Liver (tissue), 9 donors: ENCODE results near the gene C1orf21. TPM values are rescaled to one million over a fixed set of nuclear protein-coding genes. Genes with fewer than 3 reads are reported as not detected.

ENCODE experiments used
- DNase-seq: peaks from one replicate; pipeline ENCODE4 v3.0.0-alpha.2; 2017; ENCODE audit warnings: low spot score
- H3K27ac ChIP-seq, 2 donors: one replicate each; pipeline ENCODE4 v1.7.0; 2013; ENCODE audit warnings: inconsistent platforms in 2 of 2, low read length in 2 of 2, control low read depth in 1 of 2, low read depth in 1 of 2, mild to moderate bottlenecking in 1 of 2
- H3K27me3 ChIP-seq, 4 donors: one replicate each; pipeline versions ENCODE4 v1.6.1 to v1.7.0; 2013; ENCODE audit warnings: low read length in 3 of 4, inconsistent platforms in 1 of 4, mild to moderate bottlenecking in 1 of 4, moderate library complexity in 1 of 4; ENCODE audit not compliant: control insufficient read depth in 4 of 4, insufficient read depth in 4 of 4
- H3K36me3 ChIP-seq, 4 donors: one replicate each; pipeline versions ENCODE4 v1.6.1 to v1.7.0; 2013; ENCODE audit warnings: low read length in 3 of 4, mild to moderate bottlenecking in 3 of 4, low read depth in 1 of 4, moderate library complexity in 1 of 4; ENCODE audit not compliant: control insufficient read depth in 4 of 4, insufficient read depth in 3 of 4
- H3K4me1 ChIP-seq, 4 donors: one replicate each; pipeline versions ENCODE4 v1.6.1 to v1.7.0; 2013; ENCODE audit warnings: low read length in 3 of 4, mild to moderate bottlenecking in 3 of 4, moderate library complexity in 1 of 4; ENCODE audit not compliant: control insufficient read depth in 4 of 4, insufficient read depth in 4 of 4
- H3K4me3 ChIP-seq, 3 donors: one replicate each; pipeline versions ENCODE4 v1.6.1 to v1.7.0; 2013; ENCODE audit warnings: low read length in 3 of 3, control low read depth in 1 of 3, low read depth in 1 of 3, mild to moderate bottlenecking in 1 of 3
- H3K9ac ChIP-seq, 2 donors: one replicate each; pipeline ENCODE4 v1.7.0; 2013; ENCODE audit warnings: low read length in 2 of 2, mild to moderate bottlenecking in 2 of 2, moderate library complexity in 2 of 2, control low read depth in 1 of 2, low read depth in 1 of 2
- H3K9me3 ChIP-seq, 4 donors: one replicate each; pipeline versions ENCODE4 v1.6.1 to v1.7.0; 2013; ENCODE audit warnings: low read length in 3 of 4; ENCODE audit not compliant: control insufficient read depth in 4 of 4
- ATF3 ChIP-seq: IDR thresholded peaks from 2 replicates; pipeline ENCODE4 v1.6.1; 2016; ENCODE audit warnings: antibody characterized with exemption
- EGR1 ChIP-seq, 2 donors: IDR thresholded peaks; 2 replicates each; pipeline ENCODE4 v1.6.1; 2016 to 2018; ENCODE audit warnings: antibody characterized with exemption in 2 of 2, low read depth in 2 of 2
- FOXA1 ChIP-seq: IDR thresholded peaks from 2 replicates; pipeline ENCODE4 v1.6.1; 2016; ENCODE audit warnings: antibody characterized with exemption
- FOXA2 ChIP-seq: IDR thresholded peaks from 2 replicates; pipeline ENCODE4 v1.6.1; 2016; ENCODE audit warnings: antibody characterized with exemption
- HNF4A ChIP-seq, 2 donors: conservative IDR thresholded peaks; 2 replicates each; pipeline ENCODE4 v1.6.1; 2016; ENCODE audit warnings: antibody characterized with exemption in 2 of 2, mild to moderate bottlenecking in 2 of 2
- JUND ChIP-seq, 2 donors: IDR thresholded peaks; 2 replicates each; pipeline ENCODE4 v1.6.1; 2016; ENCODE audit warnings: antibody characterized with exemption in 2 of 2
- MAX ChIP-seq: IDR thresholded peaks from 2 replicates; pipeline ENCODE4 v1.6.1; 2016; ENCODE audit warnings: antibody characterized with exemption
- NR2F2 ChIP-seq: IDR thresholded peaks from 2 replicates; pipeline ENCODE4 v1.6.1; 2016; ENCODE audit warnings: antibody characterized with exemption
- RAD21 ChIP-seq, 2 donors: IDR thresholded peaks; 2 replicates each; pipeline ENCODE4 v1.6.1; 2016; ENCODE audit warnings: antibody characterized with exemption in 2 of 2, mild to moderate bottlenecking in 2 of 2
- RXRA ChIP-seq, 2 donors: IDR thresholded peaks; 2 replicates each; pipeline ENCODE4 v1.6.1; 2017 to 2018; ENCODE audit warnings: antibody characterized with exemption in 2 of 2, mild to moderate bottlenecking in 1 of 2
- SP1 ChIP-seq: IDR thresholded peaks from 2 replicates; pipeline ENCODE4 v1.6.1; 2018; ENCODE audit warnings: antibody characterized with exemption, mild to moderate bottlenecking
- TAF1 ChIP-seq: conservative IDR thresholded peaks from 2 replicates; pipeline ENCODE4 v1.6.1; 2016; ENCODE audit warnings: antibody characterized with exemption, mild to moderate bottlenecking
- ZBTB33 ChIP-seq: IDR thresholded peaks from 2 replicates; pipeline ENCODE4 v1.6.1; 2016; ENCODE audit warnings: antibody characterized with exemption
- WGBS: extraction: QIAGEN DNeasy Blood & Tissue Kit; methylation state at CpG from one replicate; pipeline ENCODE4 v1.1.7; 2013; 5-methylcytosine and 5-hydroxymethylcytosine counted together
- polyA plus RNA-seq, 2 donors: library from polyadenylated mRNA; stranded (reverse) in 1 of 2; unstranded in 1 of 2; fragments of 200-250 nt in 1 of 2; fragments of >200 nt in 1 of 2; fragmentation: Nextera tagmentation in 1 of 2; extraction: Ambion mirVana in 1 of 2; gene quantifications; one replicate each; pipeline versions ENCODE4 v1.2.1 to v1.2.3, GENCODE V29; 2013 to 2015
- total RNA-seq, 2 donors: library from RNA; depleted of rRNA; stranded (reverse); fragments of >200 nt; gene quantifications; one replicate each; pipeline ENCODE4 v1.2.3, GENCODE V29; 2014
- TF ChIP-seq, protein P1 (sequence below): IDR thresholded peaks from 2 replicates; pipeline ENCODE4 v1.6.1; 2016; ENCODE audit warnings: antibody characterized with exemption, mild to moderate bottlenecking
- TF ChIP-seq, protein P2 (sequence below): fragments of 150-350 bp; IDR thresholded peaks from 2 replicates; pipeline ENCODE4 v1.5.1; 2017; ENCODE audit warnings: improper control_type of control experiment, low read depth, low read length; ENCODE audit not compliant: missing input control
- donor health status: healthy.
- donor health status: healthy.
- donor health status: healthy.
- donor health status: healthy.
- donor health status: healthy.

C1orf21 gene
- total and polyA plus RNA-seq, 4 donors = 2.3 to 21.3 (median 13.4) TPM

- Histone ChIP-seq H3K27me3 (no peaks in the 10 kb centered on the region), H3K9me3 (peaks cover 0 to 2% (median 0%) of the 10 kb centered on the region in 4 donors), H3K27ac (no peak overlapping the region), H3K36me3 (no peaks in the 10 kb centered on the region), H3K9ac (no peak overlapping the region), H3K4me3 (no peak overlapping the region), H3K4me1 (no peaks in the 10 kb centered on the region)
- no peak for DNase-seq
- WGBS = 89% methylated on average over 2 of the region's 2 CpGs
- TF ChIP-seq TAF1 (no peak), NR2F2 (no peak), EGR1 (IDR thresholded peaks at IDR 0.05; ENCODE audit: low read depth in 2 of 2) (no peak), SP1 (no peak), ATF3 (no peak), MAX (no peak)
- TF ChIP-seq, protein P1, sequence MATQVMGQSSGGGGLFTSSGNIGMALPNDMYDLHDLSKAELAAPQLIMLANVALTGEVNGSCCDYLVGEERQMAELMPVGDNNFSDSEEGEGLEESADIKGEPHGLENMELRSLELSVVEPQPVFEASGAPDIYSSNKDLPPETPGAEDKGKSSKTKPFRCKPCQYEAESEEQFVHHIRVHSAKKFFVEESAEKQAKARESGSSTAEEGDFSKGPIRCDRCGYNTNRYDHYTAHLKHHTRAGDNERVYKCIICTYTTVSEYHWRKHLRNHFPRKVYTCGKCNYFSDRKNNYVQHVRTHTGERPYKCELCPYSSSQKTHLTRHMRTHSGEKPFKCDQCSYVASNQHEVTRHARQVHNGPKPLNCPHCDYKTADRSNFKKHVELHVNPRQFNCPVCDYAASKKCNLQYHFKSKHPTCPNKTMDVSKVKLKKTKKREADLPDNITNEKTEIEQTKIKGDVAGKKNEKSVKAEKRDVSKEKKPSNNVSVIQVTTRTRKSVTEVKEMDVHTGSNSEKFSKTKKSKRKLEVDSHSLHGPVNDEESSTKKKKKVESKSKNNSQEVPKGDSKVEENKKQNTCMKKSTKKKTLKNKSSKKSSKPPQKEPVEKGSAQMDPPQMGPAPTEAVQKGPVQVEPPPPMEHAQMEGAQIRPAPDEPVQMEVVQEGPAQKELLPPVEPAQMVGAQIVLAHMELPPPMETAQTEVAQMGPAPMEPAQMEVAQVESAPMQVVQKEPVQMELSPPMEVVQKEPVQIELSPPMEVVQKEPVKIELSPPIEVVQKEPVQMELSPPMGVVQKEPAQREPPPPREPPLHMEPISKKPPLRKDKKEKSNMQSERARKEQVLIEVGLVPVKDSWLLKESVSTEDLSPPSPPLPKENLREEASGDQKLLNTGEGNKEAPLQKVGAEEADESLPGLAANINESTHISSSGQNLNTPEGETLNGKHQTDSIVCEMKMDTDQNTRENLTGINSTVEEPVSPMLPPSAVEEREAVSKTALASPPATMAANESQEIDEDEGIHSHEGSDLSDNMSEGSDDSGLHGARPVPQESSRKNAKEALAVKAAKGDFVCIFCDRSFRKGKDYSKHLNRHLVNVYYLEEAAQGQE = no peak
These were observed 152.8 kb downstream of the C1orf21 start for GRCh38 chr1:184539580-184539979.

- no peak for DNase-seq
- no peaks in the 10 kb centered on the region for H3K9me3 ChIP-seq
- H3K27me3 ChIP-seq = no peaks in the 10 kb centered on the region
- no peak overlapping the region for H3K9ac ChIP-seq
- H3K4me1 ChIP-seq = no peaks in the 10 kb centered on the region
- whole genome bisulfite sequencing = 78% methylated on average over 9 of the region's 9 CpGs
- no peaks in the 10 kb centered on the region for H3K36me3 ChIP-seq
- H3K4me3 ChIP-seq = no peak overlapping the region
- TF ChIP-seq NR2F2 (peak; percentile 51), EGR1 (IDR thresholded peaks at IDR 0.05; ENCODE audit: low read depth in 2 of 2) (no peak)
- H3K27ac ChIP-seq = no peak overlapping the region
These were observed 154.8 kb downstream of the C1orf21 start for GRCh38 chr1:184541537-184542152.

DNA sequence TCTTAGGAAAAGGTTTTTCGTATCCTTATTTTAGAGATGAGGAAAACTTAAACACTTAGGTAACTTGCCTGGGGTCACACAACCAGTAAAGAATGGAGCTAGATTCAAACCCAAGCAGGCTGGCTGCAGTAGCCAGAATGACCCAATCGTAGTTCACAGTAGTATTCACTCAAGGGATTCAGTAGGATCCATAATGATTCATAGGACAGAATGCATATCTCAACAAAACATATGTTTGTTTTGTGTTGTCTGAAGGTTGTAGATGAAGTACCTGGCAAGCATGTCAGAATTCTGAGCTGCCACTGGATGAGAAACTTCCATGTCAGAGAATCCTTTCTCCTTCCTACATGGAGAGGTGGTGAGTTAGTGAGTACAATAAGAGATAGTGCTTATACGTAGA lies 155.5 kb downstream of the C1orf21 start:
- Histone ChIP-seq H3K4me1 (no peaks in the 10 kb centered on the region), H3K9ac (no peak overlapping the region), H3K4me3 (no peak overlapping the region), H3K36me3 (no peaks in the 10 kb centered on the region), H3K9me3 (no peaks in the 10 kb centered on the region), H3K27ac (no peak overlapping the region), H3K27me3 (no peaks in the 10 kb centered on the region)
- 96% methylated on average over 3 of the region's 3 CpGs for WGBS
- DNase-seq = no peak
- TF ChIP-seq RXRA (IDR thresholded peaks at IDR 0.05) = no peak
- TF ChIP-seq FOXA1 = no peak
- no peak for TF ChIP-seq TAF1
- TF ChIP-seq, protein P1 = no peak
- TF ChIP-seq ATF3 = no peak
- TF ChIP-seq, protein P2, sequence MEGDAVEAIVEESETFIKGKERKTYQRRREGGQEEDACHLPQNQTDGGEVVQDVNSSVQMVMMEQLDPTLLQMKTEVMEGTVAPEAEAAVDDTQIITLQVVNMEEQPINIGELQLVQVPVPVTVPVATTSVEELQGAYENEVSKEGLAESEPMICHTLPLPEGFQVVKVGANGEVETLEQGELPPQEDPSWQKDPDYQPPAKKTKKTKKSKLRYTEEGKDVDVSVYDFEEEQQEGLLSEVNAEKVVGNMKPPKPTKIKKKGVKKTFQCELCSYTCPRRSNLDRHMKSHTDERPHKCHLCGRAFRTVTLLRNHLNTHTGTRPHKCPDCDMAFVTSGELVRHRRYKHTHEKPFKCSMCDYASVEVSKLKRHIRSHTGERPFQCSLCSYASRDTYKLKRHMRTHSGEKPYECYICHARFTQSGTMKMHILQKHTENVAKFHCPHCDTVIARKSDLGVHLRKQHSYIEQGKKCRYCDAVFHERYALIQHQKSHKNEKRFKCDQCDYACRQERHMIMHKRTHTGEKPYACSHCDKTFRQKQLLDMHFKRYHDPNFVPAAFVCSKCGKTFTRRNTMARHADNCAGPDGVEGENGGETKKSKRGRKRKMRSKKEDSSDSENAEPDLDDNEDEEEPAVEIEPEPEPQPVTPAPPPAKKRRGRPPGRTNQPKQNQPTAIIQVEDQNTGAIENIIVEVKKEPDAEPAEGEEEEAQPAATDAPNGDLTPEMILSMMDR = no peak
- no peak for TF ChIP-seq FOXA2
- TF ChIP-seq EGR1 (IDR thresholded peaks at IDR 0.05; ENCODE audit: low read depth in 2 of 2) = no peak
- no peak for TF ChIP-seq SP1
- TF ChIP-seq JUND (IDR thresholded peaks at IDR 0.05) = no peak
- no peak for TF ChIP-seq HNF4A (conservative IDR thresholded peaks at IDR 0.05)
- TF ChIP-seq ZBTB33 = no peak
- no peak for TF ChIP-seq NR2F2
- no peak for TF ChIP-seq RAD21 (IDR thresholded peaks at IDR 0.05)
